ENCODE data around the gene ACAN. TPM values are rescaled to one million over a fixed set of nuclear protein-coding genes. Genes with fewer than 3 reads are reported as not detected.
"Not testable (repeated sequence)": the region's sequence is repeated elsewhere in the genome, so short reads cannot be mapped to it uniquely, and the experiment has no call there.

Gene ACAN
- total RNA-seq, 2 experiments from 2014 or later: not detected

- POLR2A ChIA-PET: no interaction called here
- Mint-ChIP-seq H3K4me1 (peaks cover 24% of the 10 kb centered on the region), H3K4me3 (peak within 1 kb of the TSS; percentile 91), H3K9me3 (no peaks in the 10 kb centered on the region), H3K27me3 (peaks cover 2% of the 10 kb centered on the region), H3K27ac (peak within 1 kb of the TSS; percentile 95), H3K36me3 (ENCODE audit: low read depth) (peaks cover 12% of the 10 kb centered on the region)
- CTCF ChIA-PET: interaction anchor here (1.0 to 1.2 kb wide), 2 partner anchors 9 to 13 kb away, joined by 4 to 7 read pairs; no protein-coding TSS in a partner anchor
- peak; percentile 83 for DNase-seq
Measured at GRCh38 chr15:88913017-88913849, 110.0 kb downstream of the ACAN start, which contains the start of gene MFGE8. Gene MFGE8, minus strand, starts transcription at chr15:88913379. Its CDS starts 60 bp downstream, at chr15:88913319.

GRCh38 chr15:88913850-88914169 lies 110.6 kb downstream of the ACAN start:
- Mint-ChIP-seq H3K4me3 (peak overlapping the region; percentile 91), H3K36me3 (ENCODE audit: low read depth) (peaks cover 10% of the 10 kb centered on the region), H3K4me1 (peaks cover 25% of the 10 kb centered on the region), H3K27ac (peak overlapping the region; percentile 95), H3K27me3 (peaks cover 2% of the 10 kb centered on the region), H3K9me3 (no peaks in the 10 kb centered on the region)
- DNase-seq: no peak
- POLR2A ChIA-PET: no interaction called here
- CTCF ChIA-PET: interaction anchor here (1.0 to 7.7 kb wide), 2 partner anchors 9 kb away, joined by 7 to 45 read pairs; no protein-coding TSS in a partner anchor

GRCh38 chr15:88915354-88915753 lies 112.1 kb downstream of the ACAN start:
- Mint-ChIP-seq H3K27ac (no peak overlapping the region), H3K4me3 (no peak overlapping the region), H3K36me3 (ENCODE audit: low read depth) (peaks cover 4% of the 10 kb centered on the region), H3K4me1 (peaks cover 33% of the 10 kb centered on the region), H3K9me3 (no peaks in the 10 kb centered on the region), H3K27me3 (peaks cover 4% of the 10 kb centered on the region)
- CTCF ChIA-PET: interaction anchor here (0.6 to 7.7 kb wide), 4 partner anchors 10 to 222 kb away, joined by 3 to 45 read pairs (median 3); no protein-coding TSS in a partner anchor
- POLR2A ChIA-PET: no interaction called here
- no peak for DNase-seq

- H3K4me3 Mint-ChIP-seq: no peak overlapping the region
- H3K4me1 Mint-ChIP-seq: peaks cover 26% of the 10 kb centered on the region
- no peak for DNase-seq
- ChIA-PET CTCF (interaction anchor here (0.6 to 7.7 kb wide), 4 partner anchors 13 to 359 kb away, joined by 3 to 45 read pairs (median 4); no protein-coding TSS in a partner anchor), POLR2A (no interaction called here)
- H3K27me3 Mint-ChIP-seq: peaks cover 4% of the 10 kb centered on the region
- no peak overlapping the region for H3K27ac Mint-ChIP-seq
- H3K36me3 Mint-ChIP-seq (ENCODE audit: low read depth): no peaks in the 10 kb centered on the region
- H3K9me3 Mint-ChIP-seq: no peaks in the 10 kb centered on the region
Measured at GRCh38 chr15:88917760-88918159, 114.5 kb downstream of the ACAN start.

- DNase-seq: no peak
- no peak overlapping the region for H3K4me3 Mint-ChIP-seq
- CTCF ChIA-PET: interaction anchor here (7.7 kb wide), 1 partner anchor 14 kb away, joined by 45 read pairs; no protein-coding TSS in a partner anchor
Measured at GRCh38 chr15:88918738-88919137, 115.5 kb downstream of the ACAN start.

GRCh38 chr15:88920186-88920891 lies 117.1 kb downstream of the ACAN start:
- CTCF ChIA-PET: interaction anchor here (0.6 to 7.7 kb wide), 6 partner anchors 12 to 296 kb away, joined by 3 to 45 read pairs (median 3); no protein-coding TSS in a partner anchor
- Mint-ChIP-seq H3K27ac (peak overlapping the region; percentile 19), H3K9me3 (no peaks in the 10 kb centered on the region), H3K36me3 (ENCODE audit: low read depth) (no peaks in the 10 kb centered on the region), H3K27me3 (peaks cover 4% of the 10 kb centered on the region), H3K4me3 (no peak overlapping the region), H3K4me1 (peaks cover 17% of the 10 kb centered on the region)
- POLR2A ChIA-PET: no interaction called here
- DNase-seq: no peak

More at GRCh38 chr15:88918738-88919137, 115.5 kb downstream of the ACAN start:
- Mint-ChIP-seq H3K36me3 (ENCODE audit: low read depth) (no peaks in the 10 kb centered on the region), H3K27ac (no peak overlapping the region), H3K4me1 (peaks cover 21% of the 10 kb centered on the region), H3K27me3 (peaks cover 4% of the 10 kb centered on the region), H3K9me3 (no peaks in the 10 kb centered on the region)
- POLR2A ChIA-PET: no interaction called here

- CTCF ChIA-PET: interaction anchor here (0.5 to 7.7 kb wide), 9 partner anchors 10 to 984 kb away, joined by 3 to 45 read pairs (median 3); no protein-coding TSS in a partner anchor
- H3K4me3 Mint-ChIP-seq; H3K36me3 Mint-ChIP-seq (ENCODE audit: low read depth); DNase-seq; POLR2A ChIA-PET; H3K9me3 Mint-ChIP-seq; H3K27me3 Mint-ChIP-seq: not testable (repeated sequence)
- Mint-ChIP-seq H3K4me1 (peaks cover 17% of the 10 kb centered on the region), H3K27ac (peak overlapping the region; percentile 19)
Measured at GRCh38 chr15:88920892-88921435, 117.7 kb downstream of the ACAN start.

Other genes starting within 250 kb of the ACAN start
- 10 to 100 TPM; 45.7 to 52.5 TPM for gene AEN, start 182.1 kb upstream of the ACAN start, total RNA-seq
- gene ISG20, start 164.4 kb upstream of the ACAN start, total RNA-seq: 100 to 1,000 TPM; 206 to 236 TPM
- gene HAPLN3, start 92.1 kb downstream of the ACAN start, total RNA-seq: 10 to 100 TPM; 75.4 to 86.1 TPM
- gene MFGE8, start 109.9 kb downstream of the ACAN start, total RNA-seq: 10 to 100 TPM; 57.9 to 58.5 TPM

Measured in activated CD4-positive, alpha-beta T cell treated with anti-CD3 and anti-CD28 coated beads, Interleukin-2, amount 10 ng/mL, durations not matched to agents 7 days and 5 days (primary cell).